ENCODE results near the gene ZFYVE27. TPM values are rescaled to one million over a fixed set of nuclear protein-coding genes. Genes with fewer than 3 reads are reported as not detected.
A peak's percentile ranks its signal among the peaks of the same experiment; 100 is the strongest.

ZFYVE27 gene
- total RNA-seq, 4 donors from 2014 or later: 25.8 to 60.5 (median 39.6) TPM

DNA sequence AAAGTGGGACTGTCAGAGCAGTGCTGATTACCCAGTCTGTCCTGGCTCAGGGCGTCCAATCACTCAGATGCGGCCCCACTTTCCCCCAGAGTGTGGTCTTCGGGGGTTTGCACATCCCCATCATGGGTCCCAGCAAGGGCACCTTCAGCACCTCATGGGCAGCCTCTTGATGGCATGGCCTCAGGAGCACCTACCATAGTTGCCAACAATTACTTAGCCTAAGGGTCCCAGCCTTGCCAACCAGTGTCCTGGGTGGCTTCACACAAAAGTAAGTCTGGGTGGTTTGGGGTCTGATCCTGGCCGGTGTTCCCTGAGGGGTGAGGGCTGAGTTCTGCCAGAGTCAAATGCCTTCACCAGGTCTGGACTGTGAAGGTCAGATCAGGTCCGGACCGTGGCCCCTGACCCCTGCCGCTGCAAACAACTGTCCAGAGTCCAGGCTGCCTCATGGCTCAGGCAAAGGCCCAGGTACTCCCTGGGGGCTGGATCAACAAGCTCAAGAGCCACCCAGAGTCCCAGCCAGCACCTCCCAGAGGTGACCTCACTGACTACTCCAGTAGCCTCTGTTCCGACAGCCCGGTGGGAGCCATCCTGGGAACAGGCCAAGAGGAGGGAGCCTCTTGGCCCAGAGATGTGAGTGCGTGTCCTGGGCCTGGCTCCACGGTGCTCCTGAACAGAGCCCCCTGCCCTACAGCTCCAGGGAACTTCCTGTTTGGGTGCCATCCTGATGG lies 29.6 kb upstream of the ZFYVE27 start:
- Histone ChIP-seq H3K9me3 (no peaks in the 10 kb centered on the region), H3K36me3 (no peaks in the 10 kb centered on the region), H3K27me3 (no peaks in the 10 kb centered on the region), H3K27ac (no peak overlapping the region), H3K4me3 (no peak overlapping the region), H3K4me1 (peaks cover 12% of the 10 kb centered on the region)
- no peak for DNase-seq (ENCODE audit: low spot score in 2 of 2)
- 70% methylated on average over 6 of the region's 11 CpGs for WGBS
- TF ChIP-seq POLR2AphosphoS5 (IDR thresholded peaks at IDR 0.05) (no peak), EP300 (IDR thresholded peaks at IDR 0.05) (no peak), POLR2A (IDR thresholded peaks at IDR 0.05) (no peak)
- TF ChIP-seq, protein P1, sequence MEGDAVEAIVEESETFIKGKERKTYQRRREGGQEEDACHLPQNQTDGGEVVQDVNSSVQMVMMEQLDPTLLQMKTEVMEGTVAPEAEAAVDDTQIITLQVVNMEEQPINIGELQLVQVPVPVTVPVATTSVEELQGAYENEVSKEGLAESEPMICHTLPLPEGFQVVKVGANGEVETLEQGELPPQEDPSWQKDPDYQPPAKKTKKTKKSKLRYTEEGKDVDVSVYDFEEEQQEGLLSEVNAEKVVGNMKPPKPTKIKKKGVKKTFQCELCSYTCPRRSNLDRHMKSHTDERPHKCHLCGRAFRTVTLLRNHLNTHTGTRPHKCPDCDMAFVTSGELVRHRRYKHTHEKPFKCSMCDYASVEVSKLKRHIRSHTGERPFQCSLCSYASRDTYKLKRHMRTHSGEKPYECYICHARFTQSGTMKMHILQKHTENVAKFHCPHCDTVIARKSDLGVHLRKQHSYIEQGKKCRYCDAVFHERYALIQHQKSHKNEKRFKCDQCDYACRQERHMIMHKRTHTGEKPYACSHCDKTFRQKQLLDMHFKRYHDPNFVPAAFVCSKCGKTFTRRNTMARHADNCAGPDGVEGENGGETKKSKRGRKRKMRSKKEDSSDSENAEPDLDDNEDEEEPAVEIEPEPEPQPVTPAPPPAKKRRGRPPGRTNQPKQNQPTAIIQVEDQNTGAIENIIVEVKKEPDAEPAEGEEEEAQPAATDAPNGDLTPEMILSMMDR (IDR thresholded peaks at IDR 0.05): no peak

DNA sequence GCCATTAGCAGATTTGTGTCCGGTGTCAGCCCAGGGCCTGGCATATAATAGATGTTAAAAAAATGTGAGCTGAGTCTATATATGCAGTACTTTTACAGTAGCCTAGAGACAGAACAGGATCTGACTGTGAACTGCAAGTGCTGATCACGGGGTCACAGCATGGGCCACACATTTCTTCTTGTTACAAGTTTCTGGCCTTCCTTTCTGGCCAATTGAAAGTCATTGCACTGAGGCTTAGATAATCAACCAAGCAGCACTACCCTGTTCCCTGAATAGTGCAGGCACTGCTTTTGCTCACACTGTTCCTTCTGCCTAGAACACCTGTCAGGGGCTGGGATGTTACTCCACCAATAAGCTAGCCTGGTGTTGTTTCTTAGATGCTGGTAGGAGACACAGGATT lies 28.8 kb upstream of the ZFYVE27 start:
- no peaks in the 10 kb centered on the region for H3K27me3 ChIP-seq
- H3K27ac ChIP-seq: no peak overlapping the region
- no peak for TF ChIP-seq POLR2AphosphoS5 (IDR thresholded peaks at IDR 0.05)
- TF ChIP-seq, protein P1 (IDR thresholded peaks at IDR 0.05): no peak
- no peak for TF ChIP-seq EP300 (IDR thresholded peaks at IDR 0.05)
- TF ChIP-seq POLR2A (IDR thresholded peaks at IDR 0.05): no peak

DNA sequence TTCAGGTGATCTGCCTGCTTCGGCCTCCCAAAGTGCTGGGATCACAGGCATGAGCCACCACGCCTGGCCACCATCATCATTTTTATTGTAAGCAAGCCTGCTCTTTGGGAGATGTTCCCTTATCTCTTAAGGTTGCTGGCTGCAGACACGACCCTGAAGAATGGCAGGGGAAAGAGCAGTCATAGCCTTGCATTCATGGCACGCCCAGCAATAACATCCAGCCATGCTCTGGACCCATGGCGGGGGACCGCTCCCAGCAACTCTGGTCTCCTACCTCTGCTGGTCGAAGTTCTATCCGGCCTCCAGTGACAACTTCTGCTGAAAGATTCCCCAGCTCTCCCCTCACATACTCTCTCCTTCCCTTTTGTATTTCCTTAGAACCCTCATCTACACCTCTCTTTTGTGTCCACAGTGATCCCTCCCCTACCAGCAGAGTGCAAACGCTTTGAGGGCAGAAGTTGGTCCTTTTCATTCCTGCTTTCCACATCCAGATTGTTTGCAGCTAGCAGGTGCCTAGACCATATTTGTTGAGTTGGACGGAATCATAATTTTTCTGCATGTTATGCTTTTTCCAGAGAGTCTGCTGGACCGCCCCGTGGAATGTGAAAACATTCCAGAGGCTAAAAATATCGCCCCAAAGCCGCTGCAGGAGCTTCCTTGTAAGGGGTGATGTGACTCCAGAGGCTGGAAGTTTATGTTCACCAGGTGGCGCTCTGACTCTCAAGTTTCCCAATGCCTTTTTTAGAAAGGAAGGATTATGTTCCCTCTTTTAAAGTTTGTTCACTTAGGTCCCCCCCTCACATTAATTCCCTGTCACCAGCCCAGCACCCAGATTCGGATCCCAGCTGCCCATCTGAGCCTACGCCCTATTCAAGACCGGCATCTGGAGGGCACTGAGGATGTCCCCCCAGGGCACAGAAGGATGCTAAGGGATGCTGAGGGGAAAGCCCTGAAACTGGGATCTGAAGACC lies 27.7 kb upstream of the ZFYVE27 start:
- no peak for DNase-seq (ENCODE audit: low spot score in 2 of 2)
- WGBS: 33% methylated on average over 18 of the region's 18 CpGs
- TF ChIP-seq POLR2AphosphoS5 (IDR thresholded peaks at IDR 0.05): peak in 1 of 3 donors; percentile 13
- TF ChIP-seq, protein P1 (IDR thresholded peaks at IDR 0.05): peak; percentile 41 to 68
- TF ChIP-seq EP300 (IDR thresholded peaks at IDR 0.05): no peak
- Histone ChIP-seq H3K9me3 (no peaks in the 10 kb centered on the region), H3K4me3 (no peak overlapping the region), H3K36me3 (no peaks in the 10 kb centered on the region), H3K27me3 (no peaks in the 10 kb centered on the region), H3K4me1 (peaks cover 25% of the 10 kb centered on the region), H3K27ac (no peak overlapping the region)

More for the DNA sequence above, 28.8 kb upstream of the ZFYVE27 start:
- no peak for DNase-seq (ENCODE audit: low spot score in 2 of 2)
- H3K4me1 ChIP-seq: peaks cover 21% of the 10 kb centered on the region
- H3K4me3 ChIP-seq: no peak overlapping the region
- no peaks in the 10 kb centered on the region for H3K36me3 ChIP-seq
- no peaks in the 10 kb centered on the region for H3K9me3 ChIP-seq
- 66% methylated on average over 2 of the region's 2 CpGs for WGBS

DNA sequence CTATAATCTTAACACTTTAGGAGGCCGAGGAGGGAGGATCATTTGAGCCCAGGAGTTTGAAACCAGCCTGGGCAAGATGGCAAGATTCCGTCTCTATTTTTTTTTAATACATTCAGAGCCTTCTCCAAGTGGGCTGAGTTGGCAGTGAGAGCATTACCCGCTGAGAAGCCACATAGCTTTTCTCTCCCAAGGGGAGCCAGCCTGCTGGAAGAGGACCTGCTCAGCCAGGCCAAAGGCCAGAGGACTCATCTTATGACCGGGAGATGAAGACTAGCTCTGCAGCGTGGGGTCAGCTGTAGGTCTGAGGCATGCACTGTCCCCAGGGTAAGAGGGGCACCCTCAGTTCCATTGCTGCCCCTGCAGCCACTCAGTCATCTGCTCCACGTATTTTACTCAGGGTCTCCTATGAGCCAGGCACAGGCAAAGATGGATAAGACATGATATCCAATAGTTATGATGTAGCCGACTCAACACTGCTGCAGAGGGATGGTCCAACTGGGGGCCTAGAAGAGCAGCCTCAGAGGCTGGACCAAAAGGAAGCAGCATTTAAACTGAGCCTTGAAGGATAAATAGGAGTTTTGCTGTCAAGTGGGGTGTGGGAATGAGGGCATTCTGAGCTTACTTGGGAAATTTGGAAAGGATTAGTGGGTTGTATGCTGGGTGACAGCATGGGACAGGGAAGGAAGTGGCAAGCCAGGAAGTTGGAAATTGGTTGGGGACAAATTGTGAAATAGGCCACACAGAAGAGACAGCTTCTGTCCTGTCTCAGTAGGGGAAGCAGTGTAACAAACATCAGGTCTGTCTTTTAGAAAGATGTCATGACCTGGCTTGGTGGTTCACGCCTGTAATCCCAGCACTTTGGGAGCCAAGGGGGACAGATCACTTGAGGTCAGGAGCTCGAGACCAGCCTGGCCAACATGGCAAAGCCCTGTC lies 25.0 kb upstream of the ZFYVE27 start:
- Histone ChIP-seq H3K27me3 (no peaks in the 10 kb centered on the region), H3K4me3 (no peak overlapping the region), H3K36me3 (no peaks in the 10 kb centered on the region), H3K27ac (peak overlapping the region; percentile 86), H3K4me1 (peaks cover 50% of the 10 kb centered on the region), H3K9me3 (no peaks in the 10 kb centered on the region)
- DNase-seq (ENCODE audit: low spot score in 2 of 2): no peak
- TF ChIP-seq, protein P1 (IDR thresholded peaks at IDR 0.05): no peak
- TF ChIP-seq POLR2AphosphoS5 (IDR thresholded peaks at IDR 0.05): no peak
- TF ChIP-seq EP300 (IDR thresholded peaks at IDR 0.05): no peak
- TF ChIP-seq POLR2A (IDR thresholded peaks at IDR 0.05): no peak
- 68% methylated on average over 8 of the region's 9 CpGs for WGBS

Measured in suprapubic skin (tissue), 4 donors.